ENCODE data around the gene BTBD1. TPM values are rescaled to one million over a fixed set of nuclear protein-coding genes. Genes with fewer than 3 reads are reported as not detected.
A peak's percentile ranks its signal among the peaks of the same experiment; 100 is the strongest.
"Not testable (repeated sequence)": the region's sequence is repeated elsewhere in the genome, so short reads cannot be mapped to it uniquely, and the experiment has no call there.

Gene BTBD1
- total RNA-seq, 2 donors from 2014 or later = 46.1 to 63.8 TPM

DNA sequence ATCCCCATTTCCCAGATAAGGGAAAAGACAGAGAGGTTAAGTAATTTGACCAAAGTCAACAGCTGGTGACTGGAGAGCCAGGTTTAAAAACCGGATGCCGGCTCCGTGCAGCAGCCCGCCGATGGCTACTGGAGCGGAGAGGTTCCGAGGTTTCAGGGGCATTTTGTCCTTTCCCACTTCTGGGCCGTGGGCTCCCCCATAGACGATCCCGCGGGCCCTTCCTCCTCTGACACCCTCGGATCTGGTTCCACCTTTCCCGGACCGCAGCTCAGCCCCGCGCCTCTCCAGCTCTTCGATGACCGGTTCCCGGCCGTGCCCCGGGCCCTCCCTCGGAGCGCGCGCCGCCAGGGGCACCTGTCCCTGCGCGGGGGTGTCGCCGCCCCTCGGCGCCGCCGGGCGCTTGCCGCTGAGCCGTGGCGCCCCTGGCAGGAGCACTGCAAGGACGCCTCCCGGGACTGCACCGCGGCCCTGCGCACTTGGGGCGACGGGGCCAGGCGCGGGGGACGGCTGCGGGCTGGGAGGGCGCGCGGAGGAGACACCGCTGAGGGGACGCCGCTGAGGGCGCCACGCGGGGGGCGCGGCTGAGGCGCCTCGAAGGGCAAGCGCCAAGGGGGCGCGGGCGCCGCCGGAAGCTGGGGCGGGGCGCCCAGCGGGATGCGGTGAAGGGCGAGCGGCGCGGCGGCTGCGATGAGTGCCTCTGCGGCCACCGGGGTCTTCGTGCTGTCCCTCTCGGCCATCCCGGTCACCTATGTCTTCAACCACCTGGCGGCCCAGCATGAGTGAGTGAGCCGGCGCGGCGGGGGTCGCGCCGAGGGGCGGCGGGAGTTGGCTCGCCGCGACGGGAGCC, 40.2 kb upstream of the BTBD1 start, which contains the start of gene TM6SF1:
TM6SF1 (plus strand) TSS at position 652 of the 847 bp plus-strand sequence; CDS start at position 688, 36 bp downstream.
- Mint-ChIP-seq H3K4me1 (no peaks in the 10 kb centered on the region), H3K4me3 (peak within 1 kb of the TSS; percentile 72), H3K36me3 (ENCODE audit: low read depth) (peaks cover 5% of the 10 kb centered on the region), H3K27me3 (peaks cover 55% of the 10 kb centered on the region), H3K9me3 (no peaks in the 10 kb centered on the region), H3K27ac (no peak within 1 kb of the TSS)
- peak; percentile 63 for ATAC-seq (replicated peaks)

- H3K27ac Mint-ChIP-seq = no peak overlapping the region
- ATAC-seq (replicated peaks) = no peak
- peak overlapping the region; percentile 18 for H3K4me3 Mint-ChIP-seq
- peaks cover 5% of the 10 kb centered on the region for H3K36me3 Mint-ChIP-seq (ENCODE audit: low read depth)
- H3K4me1 Mint-ChIP-seq = peaks cover 6% of the 10 kb centered on the region
- H3K27me3 Mint-ChIP-seq = peaks cover 55% of the 10 kb centered on the region
- H3K9me3 Mint-ChIP-seq = no peaks in the 10 kb centered on the region
These were observed 38.4 kb upstream of the BTBD1 start for GRCh38 chr15:83105440-83105839.

DNA sequence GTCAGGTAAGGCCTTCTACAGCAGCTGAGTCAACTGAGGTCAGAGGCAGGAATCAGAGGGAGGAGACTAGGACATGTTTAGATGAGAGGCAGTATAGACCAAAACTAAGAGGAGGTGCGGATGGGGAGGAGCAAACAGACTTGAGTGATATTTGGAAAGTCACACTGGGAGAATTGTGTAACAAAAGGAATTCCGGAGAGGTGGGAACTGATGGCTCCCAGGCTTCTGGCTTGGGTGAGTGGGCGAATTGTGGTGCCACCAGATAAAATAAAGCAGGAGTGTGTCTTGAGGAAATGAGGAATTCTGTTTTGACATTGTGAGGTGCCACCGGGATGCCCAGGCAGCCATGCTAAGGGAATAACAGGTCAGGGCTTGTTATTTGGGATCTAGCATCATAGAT, 37.1 kb upstream of the BTBD1 start:
- Mint-ChIP-seq H3K9me3 (no peaks in the 10 kb centered on the region), H3K4me1 (peaks cover 6% of the 10 kb centered on the region), H3K27ac (no peak overlapping the region), H3K36me3 (ENCODE audit: low read depth) (peaks cover 5% of the 10 kb centered on the region), H3K27me3 (peaks cover 44% of the 10 kb centered on the region), H3K4me3 (no peak overlapping the region)
- no peak for ATAC-seq (replicated peaks)

DNA sequence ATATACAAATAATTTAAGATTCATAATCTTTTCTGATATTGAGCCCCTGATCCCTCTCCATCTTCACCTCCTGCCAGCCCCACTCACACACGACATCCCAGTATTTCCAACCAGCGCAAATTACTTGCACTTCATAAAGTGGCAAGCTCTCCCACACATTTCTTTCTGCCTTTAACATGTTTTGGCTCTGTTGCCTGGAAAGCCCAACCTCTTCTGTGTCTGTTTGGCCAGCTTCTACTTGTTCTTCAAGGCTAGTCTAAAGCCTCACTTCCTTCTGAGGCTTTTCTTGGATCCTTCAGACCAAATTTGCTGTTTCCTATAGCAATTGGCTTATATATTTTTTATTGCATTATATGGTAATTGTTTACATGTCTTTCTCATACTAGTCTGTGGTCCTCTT, 35.3 kb upstream of the BTBD1 start:
- no peak for ATAC-seq (replicated peaks)
- peaks cover 5% of the 10 kb centered on the region for H3K36me3 Mint-ChIP-seq (ENCODE audit: low read depth)
- H3K4me1 Mint-ChIP-seq = peaks cover 6% of the 10 kb centered on the region
- H3K9me3 Mint-ChIP-seq = no peaks in the 10 kb centered on the region
- H3K4me3 Mint-ChIP-seq = no peak overlapping the region
- peaks cover 35% of the 10 kb centered on the region for H3K27me3 Mint-ChIP-seq
- H3K27ac Mint-ChIP-seq = no peak overlapping the region

DNA sequence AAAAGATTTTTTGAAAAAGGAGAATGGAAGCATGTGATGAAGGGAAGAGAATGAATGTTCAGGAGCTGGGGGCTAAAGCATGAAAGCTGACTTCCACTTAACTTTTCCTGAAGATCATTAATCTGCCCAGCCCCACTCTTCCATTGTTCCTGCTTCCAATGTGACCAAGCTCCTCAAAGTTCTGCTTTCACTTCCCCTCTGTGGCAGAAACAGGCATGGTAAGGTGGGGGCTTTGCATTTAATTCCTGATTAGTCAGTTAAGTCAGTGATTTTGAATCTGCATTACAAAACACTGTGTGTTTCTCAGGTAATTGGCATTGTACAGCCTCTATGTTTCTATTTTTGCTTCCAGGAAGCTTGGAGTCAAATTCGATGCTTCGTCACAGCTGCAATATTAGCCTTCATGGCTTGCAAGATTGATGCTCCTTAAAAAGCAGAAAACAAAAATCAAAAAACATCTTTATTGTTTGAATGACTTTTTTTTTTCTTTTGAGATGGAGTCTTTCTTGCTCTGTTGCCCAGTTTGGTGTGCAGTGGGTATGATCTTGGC, 33.1 kb upstream of the BTBD1 start:
- Mint-ChIP-seq H3K4me3 (no peak overlapping the region), H3K9me3 (peaks cover 7% of the 10 kb centered on the region), H3K27ac (no peak overlapping the region), H3K4me1 (peaks cover 6% of the 10 kb centered on the region), H3K27me3 (peaks cover 29% of the 10 kb centered on the region), H3K36me3 (ENCODE audit: low read depth) (peaks cover under 1% of the 10 kb centered on the region)
- ATAC-seq (replicated peaks) = no peak

GRCh38 chr15:83099290-83099689, 32.2 kb upstream of the BTBD1 start:
- Mint-ChIP-seq H3K9me3 (peaks cover 7% of the 10 kb centered on the region), H3K36me3 (ENCODE audit: low read depth) (no peaks in the 10 kb centered on the region), H3K4me3 (no peak overlapping the region), H3K27me3 (peaks cover 26% of the 10 kb centered on the region), H3K4me1 (peaks cover 6% of the 10 kb centered on the region), H3K27ac (no peak overlapping the region)
- ATAC-seq (replicated peaks) = no peak

- ATAC-seq (replicated peaks) = no peak
- H3K27me3 Mint-ChIP-seq = peaks cover 20% of the 10 kb centered on the region
- no peaks in the 10 kb centered on the region for H3K36me3 Mint-ChIP-seq (ENCODE audit: low read depth)
- no peak overlapping the region for H3K4me3 Mint-ChIP-seq
- peaks cover 7% of the 10 kb centered on the region for H3K9me3 Mint-ChIP-seq
- H3K4me1 Mint-ChIP-seq = peaks cover 6% of the 10 kb centered on the region
- no peak overlapping the region for H3K27ac Mint-ChIP-seq
These were observed 31.0 kb upstream of the BTBD1 start for GRCh38 chr15:83098079-83098478.

DNA sequence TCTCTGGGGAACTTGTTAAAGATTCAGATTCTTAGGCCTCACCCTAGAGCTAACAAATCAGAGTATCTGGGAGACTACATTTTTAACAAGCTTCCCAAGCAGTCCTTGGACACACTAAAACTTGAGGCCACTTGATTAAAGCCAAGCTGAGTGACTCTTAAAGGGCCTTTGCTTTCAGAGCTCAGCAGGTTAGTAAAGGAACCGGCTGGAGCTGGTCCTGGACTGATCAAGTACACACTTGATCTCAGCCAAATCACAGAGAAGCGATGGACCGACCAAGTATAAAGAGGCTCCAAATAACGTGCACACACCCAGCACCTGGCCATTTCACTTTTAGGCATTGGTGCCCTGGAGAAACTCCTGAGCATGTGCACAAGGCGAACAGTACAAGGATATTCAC, 27.5 kb upstream of the BTBD1 start:
- no peak overlapping the region for H3K27ac Mint-ChIP-seq
- ATAC-seq (replicated peaks) = no peak
- H3K36me3 Mint-ChIP-seq (ENCODE audit: low read depth) = no peaks in the 10 kb centered on the region
- peaks cover 5% of the 10 kb centered on the region for H3K27me3 Mint-ChIP-seq
- no peak overlapping the region for H3K4me3 Mint-ChIP-seq
- H3K9me3 Mint-ChIP-seq = peaks cover 7% of the 10 kb centered on the region
- peaks cover 5% of the 10 kb centered on the region for H3K4me1 Mint-ChIP-seq

DNA sequence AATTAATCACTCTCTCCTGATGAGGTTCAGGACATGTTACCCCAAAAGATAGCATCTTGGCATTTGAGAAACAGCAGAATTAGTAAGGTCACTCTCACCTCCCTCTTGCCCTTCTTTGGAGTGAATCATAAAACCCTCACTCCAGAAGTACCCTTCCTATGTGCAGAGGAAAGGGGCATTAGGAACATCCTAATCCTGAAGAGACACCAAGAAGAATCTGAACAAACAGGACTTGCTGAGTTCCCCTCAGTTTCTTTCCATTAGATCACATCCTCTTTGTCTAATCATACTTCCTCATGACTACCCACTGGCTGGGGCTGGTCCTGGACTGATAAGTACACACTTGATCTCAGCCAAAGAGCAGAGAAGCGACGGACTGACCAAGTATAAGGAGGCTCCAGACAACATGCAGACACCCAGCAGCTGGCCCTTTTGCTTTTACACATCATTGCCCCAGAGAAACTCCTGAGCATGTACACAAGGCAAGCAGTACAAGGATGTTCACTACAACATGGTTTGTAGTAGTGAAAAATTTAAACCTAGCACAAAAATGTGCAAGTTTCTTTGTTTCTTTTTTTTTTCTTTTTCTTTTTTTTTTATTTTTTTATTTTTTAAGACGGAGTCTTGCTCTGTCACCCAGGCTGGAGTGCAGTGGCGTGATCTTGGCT, 25.4 kb upstream of the BTBD1 start:
- peak overlapping the region; percentile 19 for H3K4me3 Mint-ChIP-seq
- peaks cover 12% of the 10 kb centered on the region for H3K27me3 Mint-ChIP-seq
- peak; percentile 72 for ATAC-seq (replicated peaks)
- no peaks in the 10 kb centered on the region for H3K36me3 Mint-ChIP-seq (ENCODE audit: low read depth)
- peak overlapping the region; percentile 49 for H3K27ac Mint-ChIP-seq
- peaks cover 5% of the 10 kb centered on the region for H3K4me1 Mint-ChIP-seq
- H3K9me3 Mint-ChIP-seq = peaks cover 7% of the 10 kb centered on the region

- H3K27me3 Mint-ChIP-seq; H3K36me3 Mint-ChIP-seq (ENCODE audit: low read depth); H3K9me3 Mint-ChIP-seq; ATAC-seq (replicated peaks); H3K4me1 Mint-ChIP-seq: not testable (repeated sequence)
- Mint-ChIP-seq H3K4me3 (peak overlapping the region; percentile 19), H3K27ac (peak overlapping the region; percentile 49)
These were observed 24.9 kb upstream of the BTBD1 start for GRCh38 chr15:83091965-83092308.

GRCh38 chr15:83090465-83090864, 23.4 kb upstream of the BTBD1 start:
- H3K4me3 Mint-ChIP-seq = no peak overlapping the region
- no peaks in the 10 kb centered on the region for H3K36me3 Mint-ChIP-seq (ENCODE audit: low read depth)
- H3K27me3 Mint-ChIP-seq = peaks cover 7% of the 10 kb centered on the region
- H3K4me1 Mint-ChIP-seq = peaks cover 5% of the 10 kb centered on the region
- H3K27ac Mint-ChIP-seq = no peak overlapping the region
- ATAC-seq (replicated peaks) = no peak
- H3K9me3 Mint-ChIP-seq = no peaks in the 10 kb centered on the region

GRCh38 chr15:83088876-83089275, 21.8 kb upstream of the BTBD1 start:
- no peaks in the 10 kb centered on the region for H3K36me3 Mint-ChIP-seq (ENCODE audit: low read depth)
- H3K4me3 Mint-ChIP-seq = no peak overlapping the region
- no peak overlapping the region for H3K27ac Mint-ChIP-seq
- H3K9me3 Mint-ChIP-seq = no peaks in the 10 kb centered on the region
- no peak for ATAC-seq (replicated peaks)
- peaks cover 7% of the 10 kb centered on the region for H3K27me3 Mint-ChIP-seq
- peaks cover 5% of the 10 kb centered on the region for H3K4me1 Mint-ChIP-seq

GRCh38 chr15:83087576-83087975, 20.5 kb upstream of the BTBD1 start:
- H3K27ac Mint-ChIP-seq = no peak overlapping the region

DNA sequence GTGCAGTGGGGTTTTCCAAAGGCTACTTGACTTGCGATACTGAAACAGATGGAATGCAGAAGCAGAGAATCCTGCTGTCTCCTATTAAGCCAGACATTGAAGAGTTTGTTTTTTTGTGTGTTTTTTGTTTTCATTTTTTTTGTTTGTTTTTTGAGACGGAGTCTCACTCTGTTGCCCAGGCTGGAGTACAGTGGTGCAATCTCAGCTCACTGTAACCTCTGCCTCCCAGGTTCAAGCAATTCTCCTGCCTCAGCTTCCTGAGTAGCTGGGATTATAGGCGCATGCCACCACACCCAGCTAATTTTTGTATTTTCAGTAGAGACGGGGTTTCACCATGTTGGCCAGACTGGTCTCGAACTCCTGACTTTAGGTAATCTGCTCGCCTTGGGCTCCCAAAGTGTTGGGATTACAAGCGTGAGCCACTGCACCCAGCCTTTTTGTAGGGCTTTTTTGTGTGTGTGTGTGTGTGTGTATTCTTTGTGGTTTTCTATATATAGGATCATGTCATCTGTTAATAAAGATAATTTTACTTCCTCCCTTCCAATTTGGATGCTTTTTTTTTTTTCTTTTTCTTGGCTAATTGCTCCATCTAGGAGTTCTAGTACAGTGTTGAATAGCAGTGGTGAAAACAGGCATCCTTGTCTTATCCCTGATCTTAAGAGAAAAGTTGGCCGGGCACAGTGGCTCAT, 19.0 kb upstream of the BTBD1 start:
- not testable (repeated sequence) for H3K27ac Mint-ChIP-seq; H3K9me3 Mint-ChIP-seq; H3K27me3 Mint-ChIP-seq; ATAC-seq (replicated peaks); H3K4me1 Mint-ChIP-seq; H3K4me3 Mint-ChIP-seq; H3K36me3 Mint-ChIP-seq (ENCODE audit: low read depth)

More at GRCh38 chr15:83087576-83087975, 20.5 kb upstream of the BTBD1 start:
- Mint-ChIP-seq H3K36me3 (ENCODE audit: low read depth) (no peaks in the 10 kb centered on the region), H3K9me3 (no peaks in the 10 kb centered on the region), H3K4me3 (no peak overlapping the region), H3K4me1 (peaks cover 5% of the 10 kb centered on the region), H3K27me3 (peaks cover 7% of the 10 kb centered on the region)
- no peak for ATAC-seq (replicated peaks)
